GM21515 (cell line): ENCODE measurements around the gene SNAP23.

Experiments
- ATAC-seq: cut with Tn5 transposase; IDR thresholded peaks from one replicate; pipeline ENCODE4 v1.9.1; 2021; ENCODE audit not compliant: unreplicated experiment

Gene SNAP23

DNA sequence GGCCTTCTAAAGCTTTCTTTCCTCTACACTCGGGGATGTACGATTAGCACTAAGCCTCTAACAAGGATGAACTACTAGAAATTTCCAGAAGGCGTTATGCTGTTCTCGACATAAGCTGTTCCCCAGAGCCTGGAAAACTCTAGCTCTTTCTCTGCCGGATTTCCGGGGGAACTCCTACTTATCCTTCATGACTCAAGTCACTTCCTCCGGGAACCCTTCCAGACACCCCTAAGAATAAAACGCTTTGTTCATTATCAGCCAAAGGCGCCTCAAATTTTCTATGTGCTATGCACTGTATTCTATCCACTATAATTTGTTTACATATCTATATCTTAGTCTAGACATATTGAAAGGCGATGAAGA is 455 bp upstream of the SNAP23 start:
- ATAC-seq: no peak

DNA sequence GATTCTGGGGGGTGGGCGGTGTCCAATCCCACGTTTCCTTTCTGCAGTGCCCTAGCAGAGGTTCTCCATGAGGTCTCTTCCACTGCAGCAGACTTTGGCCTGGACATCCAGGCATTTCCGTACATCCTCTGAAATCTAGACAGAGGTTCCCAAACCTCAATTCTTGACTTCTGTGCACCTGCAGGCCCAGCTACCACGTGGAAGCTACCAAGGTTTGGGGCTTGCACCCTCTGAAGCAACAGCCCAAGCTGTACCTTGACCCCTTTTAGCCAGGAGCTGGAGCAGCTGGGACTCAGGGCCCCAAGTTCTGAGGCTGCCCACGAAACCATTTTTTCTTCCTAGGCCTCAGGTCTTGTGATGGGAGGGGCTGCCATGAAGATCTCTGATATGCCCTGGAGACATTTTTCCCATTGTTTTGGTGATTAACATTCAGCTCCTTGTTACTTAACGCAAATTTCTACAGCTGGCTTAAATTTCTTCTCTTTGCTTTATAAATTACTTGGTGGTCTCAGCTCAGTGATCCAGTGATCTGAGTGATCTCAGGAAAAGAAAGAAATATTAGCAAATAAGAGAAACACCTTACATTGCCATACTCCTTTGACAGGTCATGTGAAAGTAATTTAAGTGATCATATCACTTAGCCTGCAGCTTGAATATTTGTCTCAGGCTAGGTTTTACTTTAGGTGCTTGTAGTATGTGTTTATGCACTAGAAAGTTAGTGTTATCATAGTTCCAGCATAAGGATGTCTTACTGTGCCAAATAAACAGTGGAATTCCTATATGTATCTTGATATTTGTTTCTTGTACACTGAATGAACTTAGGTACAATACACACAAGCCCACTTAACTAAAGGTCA is 3.0 kb downstream of the SNAP23 start:
- ATAC-seq: no peak

DNA sequence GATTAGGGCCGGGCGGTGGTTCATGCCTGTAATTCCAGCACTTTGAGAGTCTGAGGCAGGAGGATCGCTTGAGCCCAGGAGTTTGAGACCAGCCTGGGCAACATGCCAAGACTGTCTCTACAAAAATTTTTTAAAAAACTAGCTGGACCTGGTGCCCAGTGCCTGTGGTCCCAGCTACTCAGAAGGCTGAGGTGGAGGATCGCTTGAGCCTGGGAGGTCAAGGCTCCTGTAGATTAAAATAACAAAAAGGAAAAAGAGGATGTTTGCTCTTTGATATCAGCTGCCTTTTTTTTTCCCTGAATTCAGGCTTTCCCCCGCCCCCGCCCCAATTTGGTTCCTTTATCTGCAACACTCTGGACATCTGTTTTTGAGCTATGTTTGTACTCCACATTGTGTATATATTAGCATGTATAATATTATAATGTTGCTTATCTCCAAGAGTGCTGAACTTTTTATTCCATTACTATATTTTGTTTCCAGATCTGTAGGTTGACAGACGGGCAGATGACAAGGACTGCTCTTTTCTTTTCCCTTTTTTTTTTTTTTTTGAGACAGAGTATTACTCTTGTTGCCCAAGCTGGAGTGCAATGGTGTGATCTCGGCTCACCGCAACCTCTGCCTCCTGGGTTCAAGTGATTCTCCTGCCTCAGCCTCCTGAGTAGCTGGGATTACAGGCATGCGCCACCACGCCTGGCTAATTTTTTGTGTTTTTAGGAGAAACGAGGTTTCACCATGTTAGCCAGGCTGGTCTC is 4.6 kb downstream of the SNAP23 start:
- ATAC-seq: no peak

DNA sequence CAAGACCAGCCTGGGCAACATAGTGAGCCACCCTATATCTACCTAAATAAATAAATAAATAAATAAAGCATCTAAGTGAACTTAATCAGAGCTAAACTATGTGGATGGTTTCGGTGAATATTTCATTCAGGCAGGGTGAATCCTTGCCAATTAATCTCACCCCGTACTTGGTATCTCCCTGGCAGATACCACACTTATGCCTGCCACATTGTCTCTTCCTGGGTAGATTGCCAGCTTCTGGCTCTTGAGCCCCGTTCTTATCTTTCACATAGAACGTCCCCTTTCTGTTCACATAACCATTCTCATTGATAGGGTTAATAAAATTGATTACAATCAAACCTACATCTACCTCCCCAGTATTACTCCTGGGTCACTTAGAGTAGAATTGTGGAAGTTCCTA is 7.0 kb downstream of the SNAP23 start:
- no peak for ATAC-seq

DNA sequence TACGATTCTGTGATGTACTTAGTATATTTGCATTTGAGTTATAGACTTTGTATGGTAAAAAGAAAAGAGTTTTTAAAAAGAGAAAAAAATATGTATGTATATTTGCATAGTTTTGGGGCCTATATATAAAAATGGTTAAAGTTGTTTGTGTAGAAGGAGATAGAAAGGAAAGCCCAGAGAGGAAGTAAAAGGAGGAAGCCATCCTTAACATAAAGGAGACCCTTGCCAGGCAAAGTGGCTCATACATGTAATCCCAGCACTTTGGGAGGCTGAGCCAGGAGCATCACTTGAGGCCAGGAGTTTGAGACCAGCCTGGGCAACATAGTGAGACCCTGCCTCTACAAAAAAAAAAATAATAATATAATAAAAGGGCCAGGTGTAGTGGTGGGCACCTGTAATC is 8.4 kb downstream of the SNAP23 start:
- ATAC-seq: no peak

DNA sequence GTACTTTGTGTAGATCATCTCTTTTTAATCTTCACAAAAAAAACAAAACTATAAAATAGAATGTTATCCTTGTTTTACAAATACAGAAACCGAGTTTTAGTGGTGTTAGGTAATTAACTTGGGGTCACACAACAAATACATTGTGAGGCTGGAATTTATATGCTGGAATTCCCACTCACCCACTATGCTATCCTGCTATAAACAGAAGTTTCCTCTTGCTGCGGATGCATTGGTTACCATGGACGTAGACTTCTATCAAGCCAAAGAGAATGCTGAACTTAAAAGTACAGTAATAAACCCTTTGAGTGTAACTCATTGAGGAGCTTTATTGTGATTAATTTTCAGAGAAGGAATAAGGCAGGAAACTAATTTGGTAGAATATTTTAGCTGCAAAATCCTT is 9.2 kb downstream of the SNAP23 start:
- no peak for ATAC-seq

DNA sequence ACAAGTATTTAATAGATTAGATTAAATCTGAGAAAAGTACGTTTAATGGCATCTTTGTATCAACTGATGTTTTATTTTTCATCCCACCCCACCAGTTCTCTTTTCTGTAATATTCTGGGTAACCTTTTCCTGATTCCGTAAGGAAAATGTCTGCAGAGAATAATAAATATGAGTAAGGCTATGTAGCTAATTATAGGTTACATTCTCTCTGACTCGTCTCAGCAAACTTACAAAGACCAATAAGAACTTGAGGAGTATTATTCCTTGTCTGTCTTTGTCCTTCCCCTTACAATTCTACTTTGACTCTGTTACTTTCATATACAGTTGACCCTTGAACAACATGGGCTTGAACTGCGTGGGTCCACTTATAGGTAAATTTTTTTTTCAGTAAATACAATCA is 12.1 kb downstream of the SNAP23 start:
- no peak for ATAC-seq

DNA sequence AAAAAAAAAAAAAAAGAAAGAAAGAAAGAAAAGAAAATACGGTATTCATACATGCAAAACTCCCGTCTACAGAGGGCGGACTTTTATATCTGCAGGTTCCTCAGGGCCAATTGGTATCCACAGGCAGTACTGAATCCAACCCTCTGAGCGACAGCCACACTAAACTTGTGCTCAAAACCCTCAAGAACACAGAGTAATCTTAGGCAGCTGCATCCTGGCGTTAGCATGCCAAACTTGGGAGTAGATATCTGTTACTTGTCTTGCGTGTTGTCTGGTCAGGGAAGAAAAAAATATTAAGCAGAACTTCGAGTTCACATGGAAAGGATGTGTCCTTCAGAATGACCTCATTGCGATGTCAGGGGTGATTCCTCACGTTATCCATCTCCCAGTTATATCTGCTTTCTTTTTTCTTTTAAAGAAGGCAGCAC is 12.8 kb downstream of the SNAP23 start:
- ATAC-seq: no peak

DNA sequence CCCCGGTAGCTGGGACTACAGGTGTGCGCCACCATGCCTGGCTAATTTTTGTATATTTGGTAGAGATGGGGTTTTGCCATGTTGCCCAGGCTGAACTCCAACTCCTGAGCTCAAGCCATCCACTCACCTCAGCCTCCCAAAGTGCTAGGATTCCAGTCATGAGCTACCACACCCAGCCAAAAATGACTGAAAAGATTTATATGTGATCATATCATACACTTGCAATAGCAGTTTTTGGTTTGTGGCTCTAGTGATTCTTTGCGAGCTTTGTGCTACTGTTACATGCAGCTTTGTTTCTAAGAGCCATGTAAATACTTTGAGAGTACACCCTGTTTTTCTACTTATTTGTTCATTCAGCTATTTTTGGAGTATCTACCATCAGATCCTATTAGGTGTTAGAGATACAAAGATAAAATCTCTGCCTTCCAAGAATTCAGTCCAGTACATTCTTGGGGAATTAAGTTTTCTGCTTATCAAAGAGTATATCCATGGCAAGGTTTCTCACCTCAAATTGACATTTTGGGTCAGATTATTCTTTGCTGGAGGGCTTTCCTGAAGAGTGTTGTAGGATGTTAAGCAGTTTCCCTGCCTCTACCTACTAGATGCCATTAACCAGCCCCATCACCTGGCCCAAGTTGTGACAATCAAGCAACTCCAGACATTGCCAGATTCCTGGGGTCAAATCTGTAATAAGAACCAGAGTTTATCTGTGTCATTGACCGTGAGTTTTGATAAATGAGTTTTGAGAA is 15.0 kb downstream of the SNAP23 start:
- ATAC-seq: no peak

DNA sequence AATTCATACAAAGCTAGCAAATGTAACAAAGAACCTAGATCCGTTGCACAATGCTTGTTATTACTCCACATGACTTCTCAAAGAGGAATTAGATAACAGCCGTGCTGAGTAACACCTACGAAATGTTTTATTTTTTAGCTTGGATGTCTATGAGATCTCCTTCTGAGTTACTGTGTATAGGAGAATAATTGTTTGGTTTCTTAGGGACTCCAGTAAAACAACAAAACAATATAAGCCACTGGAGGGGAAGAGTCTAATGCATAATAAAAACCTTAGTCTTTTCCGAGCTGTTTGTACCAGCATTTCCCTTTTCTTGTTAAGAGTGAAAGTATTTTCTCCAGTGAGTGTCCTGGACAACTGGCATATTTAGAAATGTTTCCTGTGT is 15.6 kb downstream of the SNAP23 start:
- ATAC-seq: no peak

DNA sequence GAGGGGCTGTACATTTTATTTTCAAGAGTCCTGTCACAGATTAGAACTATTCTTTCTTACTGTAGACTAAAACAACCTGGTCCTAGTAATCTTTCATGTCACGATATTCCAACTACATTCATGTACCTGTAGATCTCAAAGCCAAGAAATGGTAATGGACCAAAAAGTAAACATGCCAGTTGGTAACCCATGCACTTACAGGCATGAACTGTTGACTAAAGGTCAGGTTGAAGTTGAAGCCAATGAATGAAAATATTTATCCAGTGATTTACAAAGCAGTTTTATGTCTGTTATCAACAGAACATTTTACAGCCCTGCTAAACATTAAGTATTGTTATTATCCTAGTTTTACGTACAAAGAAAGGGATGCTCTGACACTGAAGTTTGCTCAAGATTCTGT is 27.9 kb downstream of the SNAP23 start:
- ATAC-seq: no peak

DNA sequence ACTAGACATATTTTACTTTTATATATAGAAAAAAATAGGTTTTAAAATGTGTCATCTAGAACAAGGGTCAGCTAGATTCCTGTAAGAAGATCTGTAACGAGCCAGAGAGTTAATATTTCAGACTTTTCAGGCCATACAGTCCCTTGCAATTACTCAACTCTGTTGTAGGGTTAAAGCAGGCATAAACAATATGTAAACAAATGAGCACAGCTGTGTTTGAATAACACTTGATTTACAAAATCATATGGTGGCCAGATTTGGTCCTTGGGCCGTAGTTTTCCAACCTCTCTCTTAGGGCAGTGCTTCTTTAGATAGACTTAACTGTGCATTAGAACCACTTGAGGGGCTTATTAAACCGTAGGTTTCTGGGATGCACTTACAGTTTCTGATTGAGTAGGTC is 33.5 kb downstream of the SNAP23 start:
- no peak for ATAC-seq

DNA sequence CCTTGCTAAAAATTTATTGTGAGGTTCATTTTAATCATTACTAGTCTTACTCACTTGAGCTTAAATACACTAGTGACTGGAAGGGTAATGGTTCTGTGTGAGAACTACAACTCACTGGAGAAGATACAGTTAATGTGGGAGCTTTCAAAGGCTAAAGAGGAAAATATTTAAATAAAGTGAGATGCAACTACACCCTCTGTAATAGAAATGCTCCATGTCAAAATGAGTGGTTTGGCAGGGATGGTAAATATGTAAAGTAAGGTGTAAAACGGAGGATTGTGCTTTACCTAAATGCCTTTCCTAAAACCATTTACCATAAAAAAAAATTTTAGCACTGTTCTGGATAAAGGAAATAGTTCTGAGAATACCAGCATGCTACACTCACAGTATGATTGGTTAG is 37.8 kb downstream of the SNAP23 start:
- no peak for ATAC-seq

DNA sequence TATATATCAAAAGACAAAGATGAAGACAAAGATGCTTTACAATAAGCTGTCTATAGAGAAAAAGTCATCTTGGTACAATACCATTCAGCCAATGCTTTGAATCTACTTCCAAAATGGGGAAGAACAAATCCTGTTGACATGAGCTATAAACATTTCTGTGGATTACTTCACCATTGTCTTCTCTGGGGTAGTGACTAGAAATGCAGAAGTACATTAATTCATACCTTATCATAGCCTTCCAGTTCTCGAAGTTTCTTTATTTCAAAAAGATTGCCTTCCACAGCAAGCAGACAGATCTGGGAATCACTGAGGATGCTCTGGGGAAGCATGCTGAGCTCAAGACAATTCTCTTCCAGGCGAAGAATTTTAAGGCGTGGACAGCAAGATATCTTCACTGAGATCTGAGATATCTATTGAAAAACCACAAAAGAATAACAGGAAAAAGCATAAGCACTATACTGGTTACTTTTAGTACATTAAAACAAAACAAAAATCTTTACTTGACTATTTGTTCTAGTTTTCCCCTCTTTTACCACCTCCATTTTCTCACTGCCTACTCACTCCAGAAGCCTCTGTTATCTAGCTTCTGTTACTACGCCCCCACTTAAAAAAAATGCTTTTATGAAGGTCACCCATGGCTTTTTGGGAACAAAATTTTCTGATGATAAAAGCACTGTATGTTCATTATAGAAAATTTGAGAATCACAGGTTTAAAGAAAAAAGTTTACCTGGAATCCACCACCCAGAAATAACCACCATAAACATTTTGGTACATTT is 49.6 kb downstream of the SNAP23 start:
- ATAC-seq: no peak

DNA sequence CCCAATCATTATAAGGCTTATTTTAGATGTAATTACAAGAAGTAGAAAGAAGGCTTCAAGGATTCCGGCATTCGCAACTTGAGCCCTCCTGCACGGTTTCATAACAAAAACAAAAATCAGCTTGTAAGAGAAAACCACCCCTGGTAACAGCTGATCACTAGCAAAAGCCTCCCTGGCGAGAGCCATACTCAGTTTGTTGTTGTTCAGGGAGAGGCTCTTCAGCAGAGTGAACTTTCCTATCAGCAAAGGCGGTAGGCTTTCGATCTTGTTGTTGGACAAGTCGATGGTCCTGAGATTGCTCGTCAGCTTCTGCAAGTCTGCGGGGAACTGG is 52.4 kb downstream of the SNAP23 start:
- ATAC-seq: no peak

DNA sequence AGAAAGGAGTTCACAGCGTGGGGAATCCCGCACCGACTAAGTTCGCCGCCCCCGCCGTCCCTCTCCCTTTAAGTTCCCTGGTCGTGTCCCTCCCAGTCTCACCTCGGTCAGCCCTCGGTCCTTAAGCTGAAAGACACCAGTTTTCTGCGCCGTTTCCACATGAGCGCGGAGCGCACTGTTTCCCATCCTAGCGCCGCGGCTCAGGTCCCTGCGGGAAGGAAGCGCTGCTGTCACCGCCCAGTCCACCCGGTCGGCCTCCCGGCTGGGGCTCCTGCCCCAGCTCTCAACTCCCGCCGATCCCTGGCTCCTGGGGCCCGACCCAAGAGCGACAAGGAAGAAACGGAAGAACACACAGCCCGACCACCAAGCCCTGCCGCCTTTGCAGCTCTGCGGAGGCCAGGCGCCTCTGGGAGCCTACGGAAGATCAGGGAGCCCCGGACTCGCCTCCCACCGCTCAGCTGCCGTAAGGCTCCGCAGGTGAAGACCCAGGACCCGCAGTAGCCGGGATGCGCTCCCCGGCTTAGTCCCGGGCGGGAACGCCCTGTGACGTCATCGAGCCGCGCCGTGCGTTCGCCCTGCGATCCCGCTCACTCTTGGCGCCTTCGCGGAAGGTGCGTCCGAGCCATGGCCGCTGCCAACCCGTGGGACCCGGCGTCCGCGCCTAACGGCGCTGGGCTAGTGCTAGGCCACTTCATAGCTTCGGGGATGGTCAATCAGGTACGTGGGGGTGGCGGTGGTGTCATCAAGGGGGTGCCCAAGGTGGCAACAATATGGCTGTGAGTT is 53.0 kb downstream of the SNAP23 start, which contains the start of the genes HAUS2 and LRRC57:
HAUS2 (plus strand) TSS at position 590 of the 783 bp plus-strand sequence; CDS start at position 625, 35 bp downstream.
LRRC57 (minus strand) TSS at position 545 of the 783 bp plus-strand sequence; CDS start at position 186, 359 bp downstream.
- ATAC-seq: peak; percentile 77

DNA sequence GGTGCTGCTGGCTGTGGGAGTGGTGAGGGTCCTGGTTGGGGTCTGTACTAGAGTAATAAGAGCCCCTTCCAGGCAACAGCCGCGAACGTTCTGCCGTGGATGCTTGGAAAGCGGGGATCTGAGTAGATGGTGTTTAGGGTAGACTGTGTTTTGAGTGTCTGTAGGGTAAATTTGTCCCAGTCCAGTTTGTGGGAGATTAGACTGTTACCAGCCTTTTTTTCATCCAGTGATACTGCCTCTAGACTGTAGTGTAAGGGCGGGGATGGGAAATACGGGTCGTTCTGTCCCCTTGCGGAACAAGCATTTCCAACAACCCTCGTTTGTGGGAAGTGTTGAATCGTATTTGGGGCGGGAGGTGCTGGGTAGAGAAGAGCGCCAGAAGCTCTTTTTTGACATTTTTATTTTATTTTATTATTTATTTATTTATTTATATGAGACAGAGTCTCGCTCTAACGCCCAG is 53.6 kb downstream of the SNAP23 start:
- ATAC-seq: peak; percentile 33

DNA sequence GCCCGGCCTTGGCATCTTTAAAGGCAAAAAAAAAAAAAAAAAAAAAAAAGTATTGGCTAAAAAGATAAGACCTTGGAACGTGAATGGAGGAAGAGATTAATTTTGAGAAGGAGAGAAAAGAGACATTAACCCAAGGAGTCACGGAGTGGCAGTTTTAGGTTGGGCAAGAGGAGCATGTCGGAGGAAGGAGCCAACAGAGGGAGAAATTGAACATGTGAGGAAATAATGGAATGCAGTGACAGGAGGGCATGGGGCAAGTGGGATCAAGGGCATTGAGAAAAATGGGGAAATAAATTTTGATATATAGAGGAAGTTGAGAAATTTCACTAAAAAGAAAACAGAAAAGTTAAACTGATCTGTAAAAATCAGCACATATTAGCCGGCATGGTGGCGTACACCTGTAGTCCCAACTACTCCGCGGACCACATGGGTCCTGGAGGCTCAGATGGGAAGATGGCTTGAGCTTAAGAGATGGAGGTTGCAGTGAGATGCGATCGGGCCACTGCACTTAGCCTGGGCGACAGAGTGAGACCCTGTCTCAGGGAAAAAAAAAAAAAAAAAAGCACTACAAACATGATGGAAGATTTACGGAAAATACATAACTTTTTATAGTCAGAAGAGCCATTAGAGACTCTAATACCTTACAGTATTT is 54.4 kb downstream of the SNAP23 start:
- ATAC-seq: no peak

DNA sequence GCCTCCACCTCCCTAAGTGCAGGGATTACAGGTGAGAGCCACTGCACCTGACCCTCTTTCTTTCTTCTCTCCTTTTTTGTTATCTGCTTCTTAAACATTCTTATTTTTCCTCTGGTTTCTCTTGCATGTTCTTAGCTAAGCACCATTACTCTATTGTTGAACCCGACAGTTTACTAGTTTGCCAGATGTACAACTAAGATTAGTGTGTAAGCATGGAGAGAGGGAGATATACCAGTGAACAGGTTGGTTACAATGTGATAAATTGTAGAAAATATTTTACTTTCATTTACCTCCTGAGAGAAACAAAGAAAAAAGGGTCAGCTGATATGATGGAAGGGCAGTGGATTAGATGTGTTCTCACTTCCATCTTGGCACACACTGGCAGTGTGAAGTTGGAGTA is 58.1 kb downstream of the SNAP23 start:
- no peak for ATAC-seq
